H1 (cell line): ENCODE results near the gene ENO2. TPM values are rescaled to one million over a fixed set of nuclear protein-coding genes. Genes with fewer than 3 reads are reported as not detected.
A peak's percentile ranks its signal among the peaks of the same experiment; 100 is the strongest.

Experiments used
- CTCF ChIA-PET: fragments of 300-600 bp; sonication (Branson Sonifier 250); formaldehyde crosslinking; loops from one replicate; lab custom pipeline; 2021; ENCODE audit not compliant: partially characterized antibody; lab: Charles Lee
- POLR2A ChIA-PET: fragments of 300-600 bp; sonication (Branson Sonifier 250); formaldehyde crosslinking; loops from one replicate; lab custom pipeline; 2021; ENCODE audit warnings: inconsistent platforms; ENCODE audit not compliant: partially characterized antibody; lab: Charles Lee
- DNase-seq, 2 experiments: peaks; one replicate each; pipeline versions ENCODE4 v3.0.0 to v3.0.0-alpha.2; 2010 to 2022; ENCODE audit warnings: low spot score in 2 of 2, low read depth in 1 of 2, mixed read lengths in 1 of 2
- FAIRE-seq: peaks from 2 replicates; lab custom pipeline; 2011; peaks lifted over from hg19 to GRCh38; lab: Jason Lieb, UNC
- H2AFZ ChIP-seq: 2 replicates; pipeline ENCODE4 v1.8.1; 2012; ENCODE audit warnings: low read length, inconsistent platforms
- H2AK5ac ChIP-seq: 2 replicates; pipeline ENCODE4 v1.6.1; 2013; ENCODE audit warnings: low read depth, low read length
- H2BK120ac ChIP-seq: replicated peaks from 2 replicates; pipeline ENCODE3; 2013; ENCODE audit warnings: low read depth, low read length, inconsistent platforms
- H2BK12ac ChIP-seq: 2 replicates; pipeline ENCODE4 v1.6.1; 2013; ENCODE audit warnings: low read depth, low read length
- H2BK15ac ChIP-seq: 2 replicates; pipeline ENCODE4 v1.6.1; 2013; ENCODE audit warnings: low read length
- H2BK20ac ChIP-seq: 2 replicates; pipeline ENCODE4 v1.6.1; 2013; ENCODE audit warnings: low read length
- H2BK5ac ChIP-seq: 2 replicates; pipeline ENCODE4 v1.6.1; 2013; ENCODE audit warnings: low read depth, low read length
- H3K14ac ChIP-seq: 2 replicates; pipeline ENCODE4 v1.6.1; 2013; ENCODE audit warnings: inconsistent platforms; ENCODE audit not compliant: insufficient read length
- H3K18ac ChIP-seq: 2 replicates; pipeline ENCODE4 v1.6.1; 2013; ENCODE audit warnings: low read length; ENCODE audit errors: extremely low read depth
- H3K23ac ChIP-seq: 2 replicates; pipeline ENCODE4 v1.6.1; 2013; ENCODE audit warnings: inconsistent platforms; ENCODE audit not compliant: insufficient read length
- H3K23me2 ChIP-seq: 2 replicates; pipeline ENCODE4 v1.6.1; 2013; ENCODE audit warnings: low read depth, low read length
- H3K27ac ChIP-seq: 2 replicates; pipeline ENCODE4 v1.6.1; 2011; ENCODE audit warnings: low read depth, low read length, inconsistent platforms
- H3K27me3 ChIP-seq, 4 experiments: replicated peaks in 1 of 4; 1 replicate in 1 of 4; 2 replicates in 3 of 4; pipeline versions ENCODE4 v1.6.1 to v1.8.1; 2011 to 2013; ENCODE audit warnings: low read length in 3 of 4, mild to moderate bottlenecking in 3 of 4, inconsistent platforms in 2 of 4, mixed read lengths in 2 of 4, moderate library complexity in 1 of 4; ENCODE audit not compliant: control insufficient read depth in 3 of 4, insufficient read depth in 3 of 4; ENCODE audit errors: extremely low read depth in 1 of 4
- H3K36me3 ChIP-seq, 4 experiments: 2 replicates each; pipeline versions ENCODE4 v1.6.1 to v1.8.1; 2011 to 2013; ENCODE audit warnings: mild to moderate bottlenecking in 4 of 4, low read length in 3 of 4, moderate library complexity in 2 of 4, control low read depth in 1 of 4, inconsistent platforms in 1 of 4; ENCODE audit not compliant: insufficient read depth in 4 of 4, control insufficient read depth in 2 of 4
- H3K4ac ChIP-seq: replicated peaks from 2 replicates; pipeline ENCODE3; 2013; ENCODE audit warnings: low read length, low read depth, mixed read lengths, inconsistent platforms; ENCODE audit not compliant: insufficient read length
- H3K4me1 ChIP-seq, 4 experiments: replicated peaks in 1 of 4; 1 replicate in 1 of 4; 2 replicates in 3 of 4; pipeline versions ENCODE4 v1.6.1 to v1.8.1; 2011 to 2013; ENCODE audit warnings: low read length in 3 of 4, inconsistent platforms in 2 of 4, mixed read lengths in 1 of 4; ENCODE audit not compliant: insufficient read depth in 4 of 4, control insufficient read depth in 3 of 4
- H3K4me2 ChIP-seq, 2 experiments: 2 replicates each; pipeline versions ENCODE4 v1.6.1 to v1.8.1; 2011 to 2013; ENCODE audit warnings: low read depth in 2 of 2, low read length in 2 of 2, control low read depth in 1 of 2, inconsistent platforms in 1 of 2, mild to moderate bottlenecking in 1 of 2; ENCODE audit not compliant: insufficient read depth in 1 of 2
- H3K4me3 ChIP-seq, 4 experiments: fragments of 200-600, 300-600 bp in 1 of 4; sonication (generic), shearing (Covaris generic), sonication (Bioruptor Twin) in 1 of 4; 2 replicates each; pipeline versions ENCODE4 v1.5.1 to v1.8.1; 2011 to 2016; ENCODE audit warnings: low read length in 4 of 4, low read depth in 3 of 4, control low read depth in 2 of 4, inconsistent platforms in 2 of 4, mild to moderate bottlenecking in 2 of 4, mixed read lengths in 1 of 4, moderate library complexity in 1 of 4; ENCODE audit not compliant: insufficient read depth in 2 of 4; ENCODE audit errors: extremely low read depth in 1 of 4
- H3K56ac ChIP-seq: replicated peaks from 2 replicates; pipeline ENCODE3; 2013; ENCODE audit warnings: low read depth, mild to moderate bottlenecking, mixed read lengths, low read length, inconsistent platforms; ENCODE audit not compliant: insufficient read length
- H3K79me1 ChIP-seq: 2 replicates; pipeline ENCODE4 v1.6.1; 2013; ENCODE audit warnings: low read depth, low read length, control low read depth
- H3K79me2 ChIP-seq, 2 experiments: 2 replicates each; pipeline versions ENCODE4 v1.6.1 to v1.8.1; 2012 to 2013; ENCODE audit warnings: low read length in 2 of 2, mild to moderate bottlenecking in 2 of 2, inconsistent platforms in 1 of 2; ENCODE audit not compliant: insufficient read depth in 2 of 2, control insufficient read depth in 1 of 2
- H3K9ac ChIP-seq, 4 experiments: replicated peaks in 1 of 4; 1 replicate in 1 of 4; 2 replicates in 3 of 4; pipeline versions ENCODE4 v1.6.1 to v1.8.1; 2011 to 2013; ENCODE audit warnings: low read depth in 3 of 4, low read length in 3 of 4, control low read depth in 2 of 4, mild to moderate bottlenecking in 2 of 4, moderate library complexity in 2 of 4, inconsistent platforms in 1 of 4; ENCODE audit errors: extremely low read depth in 1 of 4
- H3K9me3 ChIP-seq, 2 experiments: 2 replicates each; pipeline versions ENCODE4 v1.6.1 to v1.8.1; 2012 to 2013; ENCODE audit warnings: mild to moderate bottlenecking in 2 of 2, moderate library complexity in 2 of 2, control low read depth in 1 of 2, inconsistent platforms in 1 of 2, low read depth in 1 of 2, low read length in 1 of 2, mixed read lengths in 1 of 2; ENCODE audit not compliant: insufficient read depth in 2 of 2
- H4K20me1 ChIP-seq, 2 experiments: replicated peaks in 1 of 2; 2 replicates each; pipeline versions ENCODE3 to v1.8.1; 2011 to 2013; ENCODE audit warnings: inconsistent platforms in 2 of 2, low read length in 2 of 2, mild to moderate bottlenecking in 1 of 2; ENCODE audit not compliant: insufficient read depth in 2 of 2, control insufficient read depth in 1 of 2
- H4K5ac ChIP-seq: 2 replicates; pipeline ENCODE4 v1.6.1; 2013; ENCODE audit warnings: low read length, low read depth, mixed read lengths, inconsistent platforms; ENCODE audit not compliant: insufficient read length
- H4K8ac ChIP-seq: 2 replicates; pipeline ENCODE4 v1.8.0; 2013; ENCODE audit warnings: mild to moderate bottlenecking, moderate library complexity, low read length, inconsistent platforms; ENCODE audit not compliant: insufficient read depth; ENCODE audit errors: extremely low read depth
- H4K91ac ChIP-seq: replicated peaks from 2 replicates; pipeline ENCODE3; 2013; ENCODE audit warnings: low read length, mixed read lengths, inconsistent platforms; ENCODE audit not compliant: insufficient read length
- ASH2L ChIP-seq: fragments of 200-600, 300-600 bp; sonication (generic); IDR thresholded peaks from one replicate; pipeline ENCODE4 v1.7.1; 2017; ENCODE audit warnings: low read length
- RNF2 ChIP-seq: fragments of 200-900, 300-1000 bp; sonication (generic); IDR thresholded peaks from 2 replicates; pipeline ENCODE4 v1.7.1; 2016; ENCODE audit warnings: borderline replicate concordance, low read depth, mild to moderate bottlenecking, antibody characterized with exemption, low read length; ENCODE audit not compliant: poor library complexity, severe bottlenecking; ENCODE audit errors: missing control alignments
- TAF1 ChIP-seq: IDR thresholded peaks from 2 replicates; pipeline ENCODE4 v1.6.1; 2011; ENCODE audit warnings: mild to moderate bottlenecking, low read depth, low read length
- YY1 ChIP-seq: IDR thresholded peaks from 2 replicates; pipeline ENCODE4 v1.6.1; 2011; ENCODE audit warnings: low read depth, mild to moderate bottlenecking, low read length
- WGBS, 2 experiments: shearing (Covaris generic) in 1 of 2; methylation state at CpG; one replicate each; pipeline versions ENCODE4 v1.1.6 to v1.1.7; 2013 to 2015; ENCODE audit warnings: low lambda C conversion rate in 2 of 2, mixed read lengths in 2 of 2, inconsistent platforms in 1 of 2, low coverage in 1 of 2, missing lambda C conversion rate in 1 of 2; ENCODE audit not compliant: insufficient replicate concordance in 2 of 2, insufficient coverage in 1 of 2, insufficient read length in 1 of 2; ENCODE audit errors: extremely low coverage in 1 of 2, missing lambda C conversion rate in 1 of 2; 5-methylcytosine and 5-hydroxymethylcytosine counted together
- polyA plus RNA-seq, 7 experiments: library from polyadenylated mRNA; depleted of rRNA in 3 of 7; stranded (reverse) in 5 of 7; unstranded in 2 of 7; fragments of >200 nt in 5 of 7; fragments of 200-250 nt in 2 of 7; gene quantifications; 1 replicate in 5 of 7; 2 replicates in 1 of 7; 4 replicates in 1 of 7; pipeline versions ENCODE4 v1.2.1 to v1.2.3, GENCODE V29; 2011 to 2013; ENCODE audit warnings: missing spikeins in 2 of 7, mixed read lengths in 2 of 7
- total RNA-seq: library from RNA; stranded (reverse); fragmentation: NEBNext Ultra II Directional; extraction: Animal tissue kit (Norgen Biotek cat#: 25700); gene quantifications from 2 replicates; pipeline ENCODE4 v1.2.1, GENCODE V29; 2021

Gene ENO2
- total and polyA plus RNA-seq, 2 of the 8 experiments (the other 6 are each of a cell fraction or from before 2014, with no cell fraction given) = 92.4 to 102 TPM

GRCh38 chr12:6919588-6919987 lies 5.2 kb downstream of the ENO2 start:
- no peaks in the 10 kb centered on the region for H3K27me3 ChIP-seq
- no peak for DNase-seq
- H3K9me3 ChIP-seq = no peaks in the 10 kb centered on the region
- no peak overlapping the region for H3K14ac ChIP-seq
- ChIA-PET POLR2A (interaction anchor here (0.7 to 39.6 kb wide), 7 partner anchors 10 to 50 kb away, joined by 3 to 1027 read pairs (median 7); partner anchors contain the start of genes C12orf57, ENO2, LRRC23 and PTPN6), CTCF (interaction anchor here (0.8 to 9.3 kb wide), 7 partner anchors 10 to 51 kb away, joined by 3 to 74 read pairs (median 6); partner anchors contain the start of genes LRRC23 and SPSB2)
- H3K79me1 ChIP-seq = peaks cover 4% of the 10 kb centered on the region
- no peak overlapping the region for H3K27ac ChIP-seq
- no peak overlapping the region for H2BK15ac ChIP-seq
- H2BK12ac ChIP-seq = no peak overlapping the region
- H3K4me2 ChIP-seq = no peak overlapping the region
- peaks cover 8% of the 10 kb centered on the region; the same call in 1 of the 2 replicates for H3K23me2 ChIP-seq
- H2BK5ac ChIP-seq = peak overlapping the region; percentile 18; the same call in 1 of the 2 replicates
- H2AK5ac ChIP-seq = no peak overlapping the region
- H3K18ac ChIP-seq = no peak overlapping the region
- no peak for FAIRE-seq
- no peak overlapping the region for H4K91ac ChIP-seq
- H4K20me1 ChIP-seq = peaks cover 0 to 6% of the 10 kb centered on the region in 2 experiments
- H3K4me3 ChIP-seq = no peak overlapping the region
- no peak overlapping the region for H4K5ac ChIP-seq
- H3K4ac ChIP-seq = no peak overlapping the region
- no peak overlapping the region for H3K9ac ChIP-seq
- H3K4me1 ChIP-seq = peaks cover 3 to 9% (median 5%) of the 10 kb centered on the region in 4 experiments
- no peak overlapping the region for H2BK120ac ChIP-seq
- no peak overlapping the region for H2BK20ac ChIP-seq
- H3K56ac ChIP-seq = no peak overlapping the region
- WGBS, 2 experiments = 73% methylated on average over 7 of the region's 7 CpGs; no CpG with 5 or more reads in 1 of the 2 experiments
- H2AFZ ChIP-seq = no peak overlapping the region
- H3K36me3 ChIP-seq = peaks cover 26 to 75% (median 47%) of the 10 kb centered on the region in 4 experiments
- no peak for TF ChIP-seq TAF1
- TF ChIP-seq RNF2 = no peak
- TF ChIP-seq YY1 = no peak
- no peak for TF ChIP-seq ASH2L
- H3K23ac ChIP-seq = no peak overlapping the region
- no peak overlapping the region for H4K8ac ChIP-seq
- peaks cover 0 to 9% of the 10 kb centered on the region in 2 experiments; a peak in 1 of 4 replicates for H3K79me2 ChIP-seq
